ENCODE results near the gene TTLL11.

TTLL11 gene

GRCh38 chr9:121815546-121816448 lies 277.3 kb downstream of the TTLL11 start:
- no peak for TF ChIP-seq CREB1 (IDR thresholded peaks at IDR 0.05; ENCODE audit: low read depth)
- TF ChIP-seq ZBTB7A (IDR thresholded peaks at IDR 0.05; ENCODE audit: low read depth) = no peak
- no peak for TF ChIP-seq FOXM1 (IDR thresholded peaks at IDR 0.05; ENCODE audit: borderline replicate concordance, low read depth)

- TF ChIP-seq, protein P1, sequence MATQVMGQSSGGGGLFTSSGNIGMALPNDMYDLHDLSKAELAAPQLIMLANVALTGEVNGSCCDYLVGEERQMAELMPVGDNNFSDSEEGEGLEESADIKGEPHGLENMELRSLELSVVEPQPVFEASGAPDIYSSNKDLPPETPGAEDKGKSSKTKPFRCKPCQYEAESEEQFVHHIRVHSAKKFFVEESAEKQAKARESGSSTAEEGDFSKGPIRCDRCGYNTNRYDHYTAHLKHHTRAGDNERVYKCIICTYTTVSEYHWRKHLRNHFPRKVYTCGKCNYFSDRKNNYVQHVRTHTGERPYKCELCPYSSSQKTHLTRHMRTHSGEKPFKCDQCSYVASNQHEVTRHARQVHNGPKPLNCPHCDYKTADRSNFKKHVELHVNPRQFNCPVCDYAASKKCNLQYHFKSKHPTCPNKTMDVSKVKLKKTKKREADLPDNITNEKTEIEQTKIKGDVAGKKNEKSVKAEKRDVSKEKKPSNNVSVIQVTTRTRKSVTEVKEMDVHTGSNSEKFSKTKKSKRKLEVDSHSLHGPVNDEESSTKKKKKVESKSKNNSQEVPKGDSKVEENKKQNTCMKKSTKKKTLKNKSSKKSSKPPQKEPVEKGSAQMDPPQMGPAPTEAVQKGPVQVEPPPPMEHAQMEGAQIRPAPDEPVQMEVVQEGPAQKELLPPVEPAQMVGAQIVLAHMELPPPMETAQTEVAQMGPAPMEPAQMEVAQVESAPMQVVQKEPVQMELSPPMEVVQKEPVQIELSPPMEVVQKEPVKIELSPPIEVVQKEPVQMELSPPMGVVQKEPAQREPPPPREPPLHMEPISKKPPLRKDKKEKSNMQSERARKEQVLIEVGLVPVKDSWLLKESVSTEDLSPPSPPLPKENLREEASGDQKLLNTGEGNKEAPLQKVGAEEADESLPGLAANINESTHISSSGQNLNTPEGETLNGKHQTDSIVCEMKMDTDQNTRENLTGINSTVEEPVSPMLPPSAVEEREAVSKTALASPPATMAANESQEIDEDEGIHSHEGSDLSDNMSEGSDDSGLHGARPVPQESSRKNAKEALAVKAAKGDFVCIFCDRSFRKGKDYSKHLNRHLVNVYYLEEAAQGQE (IDR thresholded peaks at IDR 0.05; ENCODE audit: low read depth) = no peak
- TF ChIP-seq, protein P2, sequence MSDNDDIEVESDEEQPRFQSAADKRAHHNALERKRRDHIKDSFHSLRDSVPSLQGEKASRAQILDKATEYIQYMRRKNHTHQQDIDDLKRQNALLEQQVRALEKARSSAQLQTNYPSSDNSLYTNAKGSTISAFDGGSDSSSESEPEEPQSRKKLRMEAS (IDR thresholded peaks at IDR 0.05) = no peak
- no peak for TF ChIP-seq RAD21 (IDR thresholded peaks at IDR 0.05; ENCODE audit: low read depth)
- TF ChIP-seq NFIC (IDR thresholded peaks at IDR 0.05) = no peak
- no peak for TF ChIP-seq YY1 (IDR thresholded peaks at IDR 0.05; ENCODE audit: low read depth)
- TF ChIP-seq EGR1 (IDR thresholded peaks at IDR 0.05) = no peak
- no peak for TF ChIP-seq TCF12 (IDR thresholded peaks at IDR 0.05; ENCODE audit: low read depth)
- no peak for TF ChIP-seq TAF1 (IDR thresholded peaks at IDR 0.05; ENCODE audit: low read depth)
- TF ChIP-seq, protein P3, sequence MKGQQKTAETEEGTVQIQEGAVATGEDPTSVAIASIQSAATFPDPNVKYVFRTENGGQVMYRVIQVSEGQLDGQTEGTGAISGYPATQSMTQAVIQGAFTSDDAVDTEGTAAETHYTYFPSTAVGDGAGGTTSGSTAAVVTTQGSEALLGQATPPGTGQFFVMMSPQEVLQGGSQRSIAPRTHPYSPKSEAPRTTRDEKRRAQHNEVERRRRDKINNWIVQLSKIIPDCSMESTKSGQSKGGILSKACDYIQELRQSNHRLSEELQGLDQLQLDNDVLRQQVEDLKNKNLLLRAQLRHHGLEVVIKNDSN (IDR thresholded peaks at IDR 0.05) = no peak
- TF ChIP-seq CREB1 (IDR thresholded peaks at IDR 0.05; ENCODE audit: low read depth) = no peak
- TF ChIP-seq CEBPB (IDR thresholded peaks at IDR 0.05) = no peak
- TF ChIP-seq FOXM1 (IDR thresholded peaks at IDR 0.05; ENCODE audit: borderline replicate concordance, low read depth) = no peak
- TF ChIP-seq ZBTB7A (IDR thresholded peaks at IDR 0.05; ENCODE audit: low read depth) = no peak
Observed at GRCh38 chr9:121815084-121815483, 278.0 kb downstream of the TTLL11 start.

- TF ChIP-seq RAD21 (IDR thresholded peaks at IDR 0.05; ENCODE audit: low read depth) (no peak), ZBTB7A (IDR thresholded peaks at IDR 0.05; ENCODE audit: low read depth) (no peak), TAF1 (IDR thresholded peaks at IDR 0.05; ENCODE audit: low read depth) (no peak), NFIC (IDR thresholded peaks at IDR 0.05) (no peak), CREB1 (IDR thresholded peaks at IDR 0.05; ENCODE audit: low read depth) (no peak)
- TF ChIP-seq, protein P1 (IDR thresholded peaks at IDR 0.05; ENCODE audit: low read depth) = no peak
- TF ChIP-seq, protein P2 (IDR thresholded peaks at IDR 0.05) = no peak
Observed at GRCh38 chr9:121814594-121814993, 278.5 kb downstream of the TTLL11 start.

DNA sequence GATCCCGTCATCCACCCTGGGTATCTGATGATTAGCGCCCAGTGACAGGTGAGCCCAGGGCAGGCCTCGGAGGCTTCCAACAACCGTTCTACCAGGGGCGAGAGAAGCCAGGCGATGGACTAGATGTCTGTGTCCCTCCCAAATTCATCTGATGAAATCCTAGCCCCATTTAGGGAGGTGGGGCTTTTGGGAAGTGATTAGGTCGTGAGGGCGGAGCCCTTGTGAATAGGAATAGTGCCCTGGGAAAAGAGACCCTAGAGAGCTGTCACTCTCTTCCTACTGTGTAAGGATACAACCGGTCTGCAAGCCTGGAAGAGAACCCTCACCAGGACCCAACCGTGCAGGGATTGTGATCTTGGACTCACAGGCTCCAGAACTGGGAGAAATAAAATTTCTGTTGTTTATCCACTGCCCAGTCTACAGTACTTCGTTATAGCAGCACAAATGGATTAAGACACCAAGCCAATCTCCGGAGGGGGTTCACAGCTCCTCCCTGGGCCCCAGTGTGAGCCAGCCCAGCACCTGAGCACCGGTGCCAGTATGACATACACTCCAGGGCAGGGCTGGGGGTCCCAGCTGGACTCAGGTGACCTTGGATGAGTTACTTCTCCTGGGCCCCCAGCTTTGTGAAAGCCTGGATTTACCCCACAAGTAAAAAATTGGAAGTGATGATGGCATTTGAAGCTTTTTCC lies 279.4 kb downstream of the TTLL11 start:
- TF ChIP-seq TAF1 (IDR thresholded peaks at IDR 0.05; ENCODE audit: low read depth) (no peak), RAD21 (IDR thresholded peaks at IDR 0.05; ENCODE audit: low read depth) (no peak), EGR1 (IDR thresholded peaks at IDR 0.05) (no peak), ZBTB7A (IDR thresholded peaks at IDR 0.05; ENCODE audit: low read depth) (no peak), YY1 (IDR thresholded peaks at IDR 0.05; ENCODE audit: low read depth) (no peak), EP300 (IDR thresholded peaks at IDR 0.05; ENCODE audit: borderline replicate concordance) (no peak), NFIC (IDR thresholded peaks at IDR 0.05) (no peak)
- TF ChIP-seq, protein P3 (IDR thresholded peaks at IDR 0.05) = no peak
- TF ChIP-seq, protein P2 (IDR thresholded peaks at IDR 0.05) = no peak

GRCh38 chr9:121812159-121812735 lies 280.9 kb downstream of the TTLL11 start:
- TF ChIP-seq NFIC (IDR thresholded peaks at IDR 0.05) (no peak), EP300 (IDR thresholded peaks at IDR 0.05; ENCODE audit: borderline replicate concordance) (no peak), CEBPB (IDR thresholded peaks at IDR 0.05) (no peak), TAF1 (IDR thresholded peaks at IDR 0.05; ENCODE audit: low read depth) (no peak), RAD21 (IDR thresholded peaks at IDR 0.05; ENCODE audit: low read depth) (no peak), YY1 (IDR thresholded peaks at IDR 0.05; ENCODE audit: low read depth) (no peak), TEAD4 (IDR thresholded peaks at IDR 0.05) (no peak), ZBTB7A (IDR thresholded peaks at IDR 0.05; ENCODE audit: low read depth) (no peak), FOXM1 (IDR thresholded peaks at IDR 0.05; ENCODE audit: borderline replicate concordance, low read depth) (no peak), TCF12 (IDR thresholded peaks at IDR 0.05; ENCODE audit: low read depth) (no peak), CREB1 (IDR thresholded peaks at IDR 0.05; ENCODE audit: low read depth) (no peak), EGR1 (IDR thresholded peaks at IDR 0.05) (no peak)
- TF ChIP-seq, protein P2 (IDR thresholded peaks at IDR 0.05) = no peak
- TF ChIP-seq, protein P1 (IDR thresholded peaks at IDR 0.05; ENCODE audit: low read depth) = no peak
- TF ChIP-seq, protein P3 (IDR thresholded peaks at IDR 0.05) = no peak

Data from Ishikawa (cell line).